HEK293 (cell line): ENCODE data around the gene RBM4.

Source experiments
- BCL11B ChIP-seq: fragments of 450-650 bp; formaldehyde crosslinking; IDR thresholded peaks from 2 replicates; pipeline ENCODE4 v1.5.1; 2016; ENCODE audit warnings: low read depth, missing biosample characterization, missing genetic modification characterization
- EGR2 ChIP-seq: fragments of 450-650 bp; formaldehyde crosslinking; IDR thresholded peaks from 2 replicates; pipeline ENCODE4 v1.5.1; 2016; ENCODE audit warnings: low read depth, missing biosample characterization, missing genetic modification characterization
- FEZF1 ChIP-seq: fragments of 450-650 bp; formaldehyde crosslinking; IDR thresholded peaks from 2 replicates; pipeline ENCODE4 v1.5.1; 2016; ENCODE audit warnings: missing biosample characterization, missing genetic modification characterization
- GLIS1 ChIP-seq: fragments of 450-650 bp; formaldehyde crosslinking; IDR thresholded peaks from 2 replicates; pipeline ENCODE4 v1.5.1; 2016; ENCODE audit warnings: missing biosample characterization, missing genetic modification characterization
- KLF16 ChIP-seq: fragments of 450-650 bp; formaldehyde crosslinking; IDR thresholded peaks from 2 replicates; pipeline ENCODE4 v1.5.1; 2017; ENCODE audit warnings: missing biosample characterization, missing genetic modification characterization
- KLF9 ChIP-seq: fragments of 450-650 bp; formaldehyde crosslinking; IDR thresholded peaks from 2 replicates; pipeline ENCODE4 v1.5.1; 2016; ENCODE audit warnings: missing biosample characterization, missing genetic modification characterization, low read depth
- OSR2 ChIP-seq: fragments of 450-650 bp; formaldehyde crosslinking; IDR thresholded peaks from 2 replicates; pipeline ENCODE4 v1.5.1; 2016; ENCODE audit warnings: missing biosample characterization, missing genetic modification characterization
- PATZ1 ChIP-seq: fragments of 450-650 bp; formaldehyde crosslinking; IDR thresholded peaks from 2 replicates; pipeline ENCODE4 v1.5.1; 2016; ENCODE audit warnings: missing biosample characterization, missing genetic modification characterization
- SP3 ChIP-seq: fragments of 450-650 bp; formaldehyde crosslinking; IDR thresholded peaks from 2 replicates; pipeline ENCODE4 v1.5.1; 2016; ENCODE audit warnings: missing biosample characterization, missing genetic modification characterization
- SP7 ChIP-seq: fragments of 450-650 bp; formaldehyde crosslinking; IDR thresholded peaks from 2 replicates; pipeline ENCODE4 v1.5.1; 2016; ENCODE audit warnings: missing biosample characterization, missing genetic modification characterization
- ZBTB10 ChIP-seq: fragments of 450-650 bp; formaldehyde crosslinking; IDR thresholded peaks from 2 replicates; pipeline ENCODE4 v1.5.1; 2016; ENCODE audit warnings: missing biosample characterization, missing genetic modification characterization
- ZBTB20 ChIP-seq: fragments of 450-650 bp; formaldehyde crosslinking; IDR thresholded peaks from 2 replicates; pipeline ENCODE4 v1.5.1; 2016; ENCODE audit warnings: missing biosample characterization, missing genetic modification characterization
- ZBTB7A ChIP-seq: fragments of 450-650 bp; formaldehyde crosslinking; IDR thresholded peaks from 2 replicates; pipeline ENCODE4 v1.5.1; 2016; ENCODE audit warnings: low read depth, missing biosample characterization, missing genetic modification characterization
- ZFP69B ChIP-seq: fragments of 450-650 bp; formaldehyde crosslinking; IDR thresholded peaks from 2 replicates; pipeline ENCODE4 v1.5.1; 2016; ENCODE audit warnings: missing biosample characterization, missing genetic modification characterization
- ZNF211 ChIP-seq: fragments of 450-650 bp; formaldehyde crosslinking; IDR thresholded peaks from 2 replicates; pipeline ENCODE4 v1.5.1; 2016; ENCODE audit warnings: low read depth, missing biosample characterization, missing genetic modification characterization
- ZNF221 ChIP-seq: fragments of 450-650 bp; formaldehyde crosslinking; IDR thresholded peaks from 2 replicates; pipeline ENCODE4 v1.5.1; 2017; ENCODE audit warnings: missing biosample characterization, missing genetic modification characterization, borderline replicate concordance
- ZNF24 ChIP-seq: fragments of 450-650 bp; formaldehyde crosslinking; IDR thresholded peaks from 2 replicates; pipeline ENCODE4 v1.5.1; 2016; ENCODE audit warnings: missing biosample characterization, missing genetic modification characterization
- ZNF423 ChIP-seq: fragments of 450-650 bp; formaldehyde crosslinking; IDR thresholded peaks from 2 replicates; pipeline ENCODE4 v1.5.1; 2016; ENCODE audit warnings: missing biosample characterization, missing genetic modification characterization
- ZNF555 ChIP-seq: fragments of 450-650 bp; formaldehyde crosslinking; conservative IDR thresholded peaks from 2 replicates; pipeline ENCODE4 v1.5.1; 2017; ENCODE audit warnings: missing biosample characterization, mild to moderate bottlenecking, missing genetic modification characterization, inconsistent platforms
- ZNF610 ChIP-seq: fragments of 450-650 bp; formaldehyde crosslinking; IDR thresholded peaks from 2 replicates; pipeline ENCODE4 v1.5.1; 2016; ENCODE audit warnings: missing biosample characterization, missing genetic modification characterization, borderline replicate concordance
- ZNF629 ChIP-seq: fragments of 450-650 bp; formaldehyde crosslinking; IDR thresholded peaks from 2 replicates; pipeline ENCODE4 v1.5.1; 2017; ENCODE audit warnings: missing biosample characterization, missing genetic modification characterization
- ZNF76 ChIP-seq: fragments of 450-650 bp; formaldehyde crosslinking; IDR thresholded peaks from 2 replicates; pipeline ENCODE4; 2016; ENCODE audit warnings: low read depth, missing biosample characterization, missing genetic modification characterization, borderline replicate concordance
- ZNF785 ChIP-seq: fragments of 450-650 bp; formaldehyde crosslinking; IDR thresholded peaks from 2 replicates; pipeline ENCODE4 v1.5.1; 2016; ENCODE audit warnings: missing biosample characterization, missing genetic modification characterization
- ZNF830 ChIP-seq: fragments of 450-650 bp; IDR thresholded peaks from 2 replicates; pipeline ENCODE4 v1.5.0; 2018; ENCODE audit warnings: missing biosample characterization, missing genetic modification characterization, low read depth, mild to moderate bottlenecking, moderate library complexity
- TF ChIP-seq, protein P1 (sequence below): fragments of 450-650 bp; formaldehyde crosslinking; optimal IDR thresholded peaks from 2 replicates; pipeline ENCODE3; 2016; ENCODE audit warnings: missing biosample characterization, mild to moderate bottlenecking, missing genetic modification characterization
- TF ChIP-seq, protein P2 (sequence below): fragments of 450-650 bp; formaldehyde crosslinking; IDR thresholded peaks from 2 replicates; pipeline ENCODE4 v1.5.1; 2016; ENCODE audit warnings: missing biosample characterization, missing genetic modification characterization
- TF ChIP-seq, protein P3 (sequence below): fragments of 450-650 bp; formaldehyde crosslinking; IDR thresholded peaks from 2 replicates; pipeline ENCODE4 v1.5.1; 2016; ENCODE audit warnings: missing biosample characterization, missing genetic modification characterization
- TF ChIP-seq, protein P4 (sequence below): fragments of 450-650 bp; formaldehyde crosslinking; IDR thresholded peaks from 2 replicates; pipeline ENCODE4 v1.5.1; 2016; ENCODE audit warnings: missing biosample characterization, missing genetic modification characterization

RBM4 gene

DNA sequence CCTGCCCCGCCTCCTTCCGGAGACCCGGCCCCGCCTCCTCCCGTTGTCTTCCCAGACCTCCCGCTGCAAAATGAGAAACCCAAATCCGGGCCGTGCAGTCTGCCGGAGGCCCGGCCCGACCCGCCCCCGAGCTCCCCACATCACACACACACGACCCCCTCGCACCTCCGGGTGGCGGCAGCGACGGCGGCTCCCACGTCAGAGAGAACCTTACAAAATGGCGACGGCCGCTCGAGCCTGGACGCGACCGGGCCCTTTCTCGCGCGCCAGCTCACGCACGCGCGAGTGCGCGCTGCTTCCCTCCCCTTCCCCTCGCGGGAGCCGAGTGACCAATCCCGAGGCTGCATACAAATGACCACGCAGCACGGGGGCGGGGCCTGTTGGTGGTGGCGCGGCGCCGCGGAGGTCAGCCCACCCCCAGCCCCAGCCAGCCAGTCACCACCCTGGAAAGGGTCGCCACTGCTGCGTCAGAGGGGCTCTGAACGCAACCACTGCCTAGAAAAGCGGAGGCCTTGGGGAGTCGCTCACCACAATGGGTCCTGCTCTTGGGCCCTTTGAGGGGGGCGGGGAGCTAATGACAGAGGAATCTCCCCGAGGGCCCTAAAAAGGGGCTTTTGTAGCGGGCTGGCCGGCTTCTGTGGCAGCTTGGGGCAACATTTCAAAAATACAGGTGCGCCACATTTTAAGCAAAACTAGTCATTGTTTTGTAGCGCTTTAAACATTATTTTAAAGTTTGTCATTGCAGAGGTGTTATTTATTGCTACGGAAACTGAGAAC, 39.3 kb downstream of the RBM4 start, which contains the start of gene RBM4B (continued):
- TF ChIP-seq KLF9 (tag by site-specific recombination) (peak; percentile 91), ZBTB10 (tag by site-specific recombination) (peak; percentile 17; the same call in 1 of the 2 replicates), KLF16 (tag by site-specific recombination) (peak; percentile 42; the same call in 1 of the 2 replicates), ZNF555 (tag by site-specific recombination) (no peak), SP7 (peak; percentile 59; the same call in 1 of the 2 replicates), FEZF1 (peak; percentile 49; the same call in 1 of the 2 replicates), GLIS1 (tag by site-specific recombination) (peak; percentile 58; the same call in 1 of the 2 replicates), ZNF423 (tag by site-specific recombination) (no peak), SP3 (tag by site-specific recombination) (peak; percentile 80), ZNF76 (peak; percentile 68), PATZ1 (tag by site-specific recombination) (peak; percentile 78), OSR2 (tag by site-specific recombination) (no peak), ZNF610 (no peak), ZBTB7A (tag by site-specific recombination) (peak; percentile 34; the same call in 1 of the 2 replicates), ZFP69B (tag by site-specific recombination) (no peak), ZNF629 (tag by site-specific recombination) (peak; percentile 57), ZNF211 (tag by site-specific recombination) (no peak), ZNF221 (tag by site-specific recombination) (no peak), EGR2 (peak; percentile 29; the same call in 1 of the 2 replicates), ZNF24 (0 out of 2 replicates have a peak, but pooled peaks have one; percentile 37), BCL11B (tag by site-specific recombination) (no peak), ZBTB20 (no peak), ZNF785 (tag by site-specific recombination) (peak; percentile 87; the same call in 1 of the 2 replicates), ZNF830 (tag by site-specific recombination) (no peak)
- TF ChIP-seq, protein P1, sequence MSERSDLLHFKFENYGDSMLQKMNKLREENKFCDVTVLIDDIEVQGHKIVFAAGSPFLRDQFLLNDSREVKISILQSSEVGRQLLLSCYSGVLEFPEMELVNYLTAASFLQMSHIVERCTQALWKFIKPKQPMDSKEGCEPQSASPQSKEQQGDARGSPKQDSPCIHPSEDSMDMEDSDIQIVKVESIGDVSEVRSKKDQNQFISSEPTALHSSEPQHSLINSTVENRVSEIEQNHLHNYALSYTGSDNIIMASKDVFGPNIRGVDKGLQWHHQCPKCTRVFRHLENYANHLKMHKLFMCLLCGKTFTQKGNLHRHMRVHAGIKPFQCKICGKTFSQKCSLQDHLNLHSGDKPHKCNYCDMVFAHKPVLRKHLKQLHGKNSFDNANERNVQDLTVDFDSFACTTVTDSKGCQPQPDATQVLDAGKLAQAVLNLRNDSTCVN (tag by site-specific recombination): peak; percentile 97
- TF ChIP-seq, protein P2, sequence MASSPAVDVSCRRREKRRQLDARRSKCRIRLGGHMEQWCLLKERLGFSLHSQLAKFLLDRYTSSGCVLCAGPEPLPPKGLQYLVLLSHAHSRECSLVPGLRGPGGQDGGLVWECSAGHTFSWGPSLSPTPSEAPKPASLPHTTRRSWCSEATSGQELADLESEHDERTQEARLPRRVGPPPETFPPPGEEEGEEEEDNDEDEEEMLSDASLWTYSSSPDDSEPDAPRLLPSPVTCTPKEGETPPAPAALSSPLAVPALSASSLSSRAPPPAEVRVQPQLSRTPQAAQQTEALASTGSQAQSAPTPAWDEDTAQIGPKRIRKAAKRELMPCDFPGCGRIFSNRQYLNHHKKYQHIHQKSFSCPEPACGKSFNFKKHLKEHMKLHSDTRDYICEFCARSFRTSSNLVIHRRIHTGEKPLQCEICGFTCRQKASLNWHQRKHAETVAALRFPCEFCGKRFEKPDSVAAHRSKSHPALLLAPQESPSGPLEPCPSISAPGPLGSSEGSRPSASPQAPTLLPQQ: peak; percentile 42; the same call in 1 of the 2 replicates
- TF ChIP-seq, protein P3, sequence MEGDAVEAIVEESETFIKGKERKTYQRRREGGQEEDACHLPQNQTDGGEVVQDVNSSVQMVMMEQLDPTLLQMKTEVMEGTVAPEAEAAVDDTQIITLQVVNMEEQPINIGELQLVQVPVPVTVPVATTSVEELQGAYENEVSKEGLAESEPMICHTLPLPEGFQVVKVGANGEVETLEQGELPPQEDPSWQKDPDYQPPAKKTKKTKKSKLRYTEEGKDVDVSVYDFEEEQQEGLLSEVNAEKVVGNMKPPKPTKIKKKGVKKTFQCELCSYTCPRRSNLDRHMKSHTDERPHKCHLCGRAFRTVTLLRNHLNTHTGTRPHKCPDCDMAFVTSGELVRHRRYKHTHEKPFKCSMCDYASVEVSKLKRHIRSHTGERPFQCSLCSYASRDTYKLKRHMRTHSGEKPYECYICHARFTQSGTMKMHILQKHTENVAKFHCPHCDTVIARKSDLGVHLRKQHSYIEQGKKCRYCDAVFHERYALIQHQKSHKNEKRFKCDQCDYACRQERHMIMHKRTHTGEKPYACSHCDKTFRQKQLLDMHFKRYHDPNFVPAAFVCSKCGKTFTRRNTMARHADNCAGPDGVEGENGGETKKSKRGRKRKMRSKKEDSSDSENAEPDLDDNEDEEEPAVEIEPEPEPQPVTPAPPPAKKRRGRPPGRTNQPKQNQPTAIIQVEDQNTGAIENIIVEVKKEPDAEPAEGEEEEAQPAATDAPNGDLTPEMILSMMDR (tag by site-specific recombination): no peak
- TF ChIP-seq, protein P4, sequence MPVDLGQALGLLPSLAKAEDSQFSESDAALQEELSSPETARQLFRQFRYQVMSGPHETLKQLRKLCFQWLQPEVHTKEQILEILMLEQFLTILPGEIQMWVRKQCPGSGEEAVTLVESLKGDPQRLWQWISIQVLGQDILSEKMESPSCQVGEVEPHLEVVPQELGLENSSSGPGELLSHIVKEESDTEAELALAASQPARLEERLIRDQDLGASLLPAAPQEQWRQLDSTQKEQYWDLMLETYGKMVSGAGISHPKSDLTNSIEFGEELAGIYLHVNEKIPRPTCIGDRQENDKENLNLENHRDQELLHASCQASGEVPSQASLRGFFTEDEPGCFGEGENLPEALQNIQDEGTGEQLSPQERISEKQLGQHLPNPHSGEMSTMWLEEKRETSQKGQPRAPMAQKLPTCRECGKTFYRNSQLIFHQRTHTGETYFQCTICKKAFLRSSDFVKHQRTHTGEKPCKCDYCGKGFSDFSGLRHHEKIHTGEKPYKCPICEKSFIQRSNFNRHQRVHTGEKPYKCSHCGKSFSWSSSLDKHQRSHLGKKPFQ (tag by site-specific recombination): no peak
